HG02798 (cell line): ENCODE measurements around the gene PON1.

Experiments used
- ATAC-seq: cut with Tn5 transposase; IDR thresholded peaks from one replicate; pipeline ENCODE4 v1.9.1; 2021; ENCODE audit warnings: mild to moderate bottlenecking; ENCODE audit not compliant: unreplicated experiment, poor library complexity

The PON1 gene

DNA sequence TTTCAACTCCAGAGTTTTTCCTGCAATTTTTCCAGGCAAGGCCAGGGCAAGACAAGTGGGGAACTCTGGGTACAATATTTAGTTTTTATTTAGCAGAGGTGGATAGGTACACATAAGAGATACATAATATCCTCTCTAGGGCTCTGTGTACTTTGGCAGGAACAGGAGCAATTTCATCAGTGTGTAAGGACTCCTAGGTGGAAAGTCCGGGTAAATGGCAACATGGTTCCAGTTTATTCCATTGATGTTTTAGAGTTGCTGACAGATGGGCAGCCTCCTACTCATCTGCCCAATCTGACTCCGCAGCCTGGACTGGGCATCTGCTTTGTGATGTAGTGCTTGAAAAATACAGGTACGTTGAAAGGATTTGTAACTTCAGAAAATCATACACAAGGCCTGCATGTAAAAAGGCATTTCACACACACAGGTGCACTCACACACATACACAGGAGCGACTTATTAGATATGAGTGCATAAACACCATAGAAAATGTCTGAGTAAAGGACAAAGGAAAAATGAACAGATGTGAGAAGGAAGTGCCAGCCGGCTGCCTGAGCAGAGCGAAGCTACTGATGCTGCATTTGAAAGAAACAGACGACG lies 5.7 kb downstream of the PON1 start:
- no peak for ATAC-seq

DNA sequence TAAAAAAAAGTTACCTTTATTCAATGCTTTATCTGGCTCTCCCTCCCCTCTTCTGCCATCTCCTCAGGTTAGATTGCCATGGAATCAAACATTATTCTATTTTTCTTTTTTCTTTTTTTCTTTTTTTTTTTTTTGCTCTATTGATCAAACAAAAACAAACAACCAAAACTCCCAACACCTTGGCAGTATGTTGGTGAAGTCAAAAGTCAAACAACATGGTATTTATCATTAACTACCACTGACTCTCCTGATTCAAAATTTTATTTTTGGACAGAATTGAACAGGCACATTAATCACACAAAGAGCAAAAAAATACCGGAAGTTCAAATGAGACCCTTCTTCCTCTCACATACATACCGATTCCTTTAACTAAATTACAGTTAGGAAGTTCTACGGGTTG lies 6.4 kb downstream of the PON1 start:
- no peak for ATAC-seq

GRCh38 chr7:95317546-95317945 lies 6.8 kb downstream of the PON1 start:
- ATAC-seq: no peak

DNA sequence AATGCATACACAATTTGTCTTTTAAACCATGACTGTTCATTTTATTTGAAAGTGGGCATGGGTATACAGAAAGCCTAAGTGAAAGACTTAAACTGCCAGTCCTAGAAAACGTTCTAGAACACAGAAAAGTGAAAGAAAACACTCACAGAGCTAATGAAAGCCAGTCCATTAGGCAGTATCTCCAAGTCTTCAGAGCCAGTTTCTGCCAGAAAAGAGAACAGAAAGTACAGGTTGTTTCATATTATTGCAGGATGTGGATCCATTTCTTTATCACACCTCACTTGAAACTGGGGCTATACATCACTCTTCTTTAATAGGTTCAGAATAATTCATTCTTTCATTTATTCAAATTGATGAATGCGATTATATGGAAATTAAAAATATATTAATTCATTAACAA lies 7.7 kb downstream of the PON1 start:
- ATAC-seq: peak; percentile 71

DNA sequence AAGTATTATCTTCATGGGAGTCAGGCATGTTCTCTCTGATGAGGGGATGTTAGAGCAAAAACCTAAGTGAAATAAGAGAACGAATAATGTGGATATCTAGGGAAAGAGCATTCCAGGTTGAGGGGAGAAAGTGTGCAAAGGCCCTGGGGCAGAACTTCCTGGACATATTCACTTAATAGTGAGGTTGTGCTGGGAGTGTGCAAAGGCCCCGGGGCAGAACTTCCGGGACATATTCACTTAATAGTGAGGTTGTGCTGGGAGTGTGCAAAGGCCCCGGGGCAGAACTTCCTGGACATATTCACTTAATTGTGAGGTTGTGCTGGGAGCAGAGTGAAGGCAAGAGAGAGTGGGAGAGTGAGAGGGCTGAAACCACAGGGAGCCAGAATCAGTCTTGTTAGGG lies 11.8 kb downstream of the PON1 start:
- ATAC-seq: no peak

GRCh38 chr7:95311389-95311788 lies 12.9 kb downstream of the PON1 start:
- no peak for ATAC-seq

GRCh38 chr7:95309951-95310350 lies 14.4 kb downstream of the PON1 start:
- ATAC-seq: no peak

- no peak for ATAC-seq
Measured at GRCh38 chr7:95304990-95305389, 19.3 kb downstream of the PON1 start.

DNA sequence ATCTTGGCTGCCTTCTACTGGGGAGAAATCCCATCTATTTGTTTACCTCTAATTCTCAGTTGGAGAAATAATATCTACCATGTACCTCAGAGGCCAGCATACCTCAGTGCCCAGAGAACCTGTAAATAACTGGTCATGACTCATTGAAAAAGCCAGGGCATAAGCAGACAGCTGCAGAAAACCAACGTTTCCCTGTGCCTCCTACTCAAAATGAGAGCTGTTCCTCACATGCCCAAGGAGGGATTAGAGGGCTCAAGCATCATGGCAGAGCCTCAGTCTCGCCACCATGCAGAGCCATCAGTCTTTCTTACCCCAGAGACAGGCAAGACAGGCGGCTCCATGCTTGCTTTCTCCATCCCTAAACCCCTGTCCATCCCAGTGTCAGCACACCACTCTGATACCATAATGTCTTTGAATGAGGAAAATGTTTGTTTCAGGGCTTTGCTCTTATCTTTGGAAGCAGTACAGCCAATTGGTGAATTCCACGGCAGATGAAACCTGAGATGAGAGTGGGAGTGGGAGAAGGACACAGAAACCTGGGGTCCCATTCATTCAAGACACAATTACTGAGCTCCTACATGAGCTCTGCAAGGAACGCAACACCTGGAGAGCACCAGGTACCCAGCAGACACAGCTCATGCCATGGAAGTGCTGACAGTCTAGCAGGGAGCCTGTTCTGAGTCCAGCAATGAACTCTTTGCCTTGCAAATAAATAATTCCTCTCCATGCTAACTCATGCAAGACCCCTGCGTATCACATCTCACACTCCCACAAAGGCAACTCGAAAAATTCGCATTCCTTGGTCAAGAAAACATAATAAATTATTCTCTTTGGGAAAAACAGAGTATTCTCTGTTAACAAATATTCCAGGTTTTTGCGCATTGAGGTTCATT lies 21.1 kb downstream of the PON1 start:
- ATAC-seq: no peak

- ATAC-seq: no peak
Measured at GRCh38 chr7:95298091-95298490, 26.2 kb downstream of the PON1 start.

- ATAC-seq: no peak
Measured at GRCh38 chr7:95297041-95297440, 27.3 kb downstream of the PON1 start.

DNA sequence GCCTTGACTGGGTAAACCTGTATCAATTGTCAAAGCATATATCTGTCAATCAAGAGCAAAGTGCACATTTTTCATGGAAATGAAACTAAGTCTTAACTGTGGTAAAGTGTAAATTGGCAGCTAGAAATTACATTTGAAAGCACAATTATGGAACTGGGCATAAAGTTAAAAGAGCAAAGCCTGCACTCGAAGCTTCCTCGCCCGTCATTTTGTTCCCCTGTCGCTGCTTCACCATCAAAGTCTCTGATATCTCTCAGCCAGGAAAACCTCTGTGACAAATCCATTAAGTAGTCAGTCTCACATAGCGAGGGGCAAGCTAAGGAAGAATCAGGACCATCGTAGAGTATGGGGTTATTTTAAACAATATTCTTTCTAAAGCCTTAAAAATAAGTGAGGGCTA lies 27.9 kb downstream of the PON1 start:
- no peak for ATAC-seq

GRCh38 chr7:95295397-95295796 lies 28.9 kb downstream of the PON1 start:
- ATAC-seq: no peak

- no peak for ATAC-seq
Measured at GRCh38 chr7:95290166-95290830, 34.0 kb downstream of the PON1 start.

GRCh38 chr7:95286096-95286495 lies 38.2 kb downstream of the PON1 start:
- no peak for ATAC-seq

DNA sequence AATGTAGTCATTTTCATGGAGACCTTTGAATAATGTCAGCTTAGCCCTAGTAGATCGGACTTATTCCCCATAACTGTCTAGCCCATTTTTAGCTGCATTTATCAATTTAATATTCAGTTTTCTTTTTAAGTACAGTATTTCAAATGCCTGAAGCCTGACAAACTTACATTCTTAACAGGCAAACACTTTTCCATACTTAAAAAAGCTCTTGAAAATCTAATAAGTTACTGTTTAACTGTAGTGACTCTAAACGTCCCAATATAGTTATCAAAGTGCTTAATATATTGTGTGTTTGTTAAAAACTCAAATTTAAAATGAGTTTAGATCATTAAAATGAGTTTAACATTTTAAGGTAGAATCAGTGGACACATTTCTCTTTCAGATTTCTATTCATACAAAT lies 44.9 kb downstream of the PON1 start:
- no peak for ATAC-seq

DNA sequence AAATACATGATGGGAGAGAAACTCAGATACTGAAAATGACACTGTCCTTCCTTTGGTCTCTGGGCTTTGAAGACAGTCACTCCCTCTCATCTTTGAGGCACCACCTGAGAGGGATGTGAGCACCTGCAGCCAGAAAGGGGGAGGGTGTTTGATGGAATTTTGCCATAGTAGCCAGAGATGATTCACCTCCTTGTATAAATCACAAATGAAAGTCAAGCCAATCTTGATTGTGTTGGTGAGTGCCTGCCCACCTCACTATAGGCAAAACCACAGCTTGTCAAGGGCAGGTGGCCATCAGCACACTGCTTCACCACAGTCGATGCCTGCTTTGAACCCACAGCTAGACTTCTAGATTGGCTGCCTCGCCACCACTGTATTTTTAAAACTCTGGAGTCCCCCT lies 48.2 kb downstream of the PON1 start:
- ATAC-seq: no peak

DNA sequence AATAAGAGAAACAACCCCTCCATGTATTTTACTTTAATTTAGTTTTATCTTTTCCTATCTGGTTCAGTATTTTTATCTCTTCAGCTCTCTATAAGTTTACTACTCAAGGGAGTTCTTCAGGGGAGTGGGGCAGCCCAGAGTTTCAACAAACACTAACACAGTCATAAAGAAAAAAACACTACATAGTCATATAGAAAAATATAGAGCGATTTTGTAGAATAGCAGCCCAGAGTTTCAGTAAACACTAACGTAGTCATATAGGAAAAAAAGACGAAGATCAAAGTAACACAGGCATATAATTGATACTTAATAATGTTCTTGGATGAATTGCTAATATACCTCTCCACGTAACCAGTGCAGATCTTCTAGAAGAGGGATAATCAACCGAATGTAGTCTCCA lies 54.7 kb downstream of the PON1 start:
- ATAC-seq: no peak

GRCh38 chr7:95267754-95268153 lies 56.6 kb downstream of the PON1 start:
- no peak for ATAC-seq

GRCh38 chr7:95265634-95266033 lies 58.7 kb downstream of the PON1 start:
- no peak for ATAC-seq

DNA sequence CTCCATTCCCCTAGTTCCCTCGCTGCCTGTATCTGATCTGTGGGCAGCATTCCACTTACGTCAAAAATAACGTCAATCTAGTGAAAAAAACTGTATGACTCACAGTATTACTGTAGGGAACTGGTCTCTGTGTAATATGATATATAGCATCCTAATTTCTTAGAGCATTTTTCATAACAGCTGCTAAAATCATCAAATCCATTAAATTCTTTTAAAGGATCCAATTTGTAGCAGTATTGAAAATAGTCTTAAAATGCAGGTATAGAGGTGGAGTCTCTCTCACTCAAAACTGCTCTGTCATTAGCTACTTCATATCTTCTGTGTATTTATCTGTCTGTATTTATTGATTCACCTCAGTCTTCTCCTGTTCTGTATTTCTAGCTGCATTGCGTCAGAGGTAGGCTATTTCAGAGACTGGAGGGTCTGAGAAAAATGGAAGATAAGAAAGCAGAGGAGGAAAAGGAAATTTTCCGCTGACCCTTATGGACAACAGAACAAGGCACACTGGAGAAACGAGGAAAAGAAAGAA lies 59.9 kb downstream of the PON1 start:
- ATAC-seq: no peak
